Parathyroid adenoma (tissue), 2 donors: ENCODE results near the gene SPSB2.
A peak's percentile ranks its signal among the peaks of the same experiment; 100 is the strongest.

ENCODE experiments used
- H2AFZ ChIP-seq: fragments of 300-600 bp; sonication (generic); one replicate; pipeline ENCODE4 v1.7.0; 2017; ENCODE audit warnings: antibody characterized with exemption, mild to moderate bottlenecking
- H3K27ac ChIP-seq: fragments of 300-600 bp; sonication (generic); one replicate; pipeline ENCODE4 v1.7.0; 2017
- H3K27me3 ChIP-seq: fragments of 300-600 bp; sonication (generic); one replicate; pipeline ENCODE4 v1.7.0; 2017; ENCODE audit warnings: low read length; ENCODE audit not compliant: control insufficient read depth, insufficient read depth
- H3K36me3 ChIP-seq: fragments of 300-600 bp; sonication (generic); one replicate; pipeline ENCODE4 v1.7.0; 2017; ENCODE audit warnings: low read length; ENCODE audit not compliant: control insufficient read depth, insufficient read depth
- H3K4me1 ChIP-seq: fragments of 300-600 bp; sonication (generic); one replicate; pipeline ENCODE4 v1.7.0; 2017; ENCODE audit warnings: control low read depth
- H3K4me2 ChIP-seq: fragments of 300-600 bp; sonication (generic); one replicate; pipeline ENCODE4 v1.7.0; 2017; ENCODE audit warnings: low read length
- H3K4me3 ChIP-seq: fragments of 300-600 bp; sonication (generic); one replicate; pipeline ENCODE4 v1.7.0; 2017; ENCODE audit warnings: low read depth, low read length
- H3K79me2 ChIP-seq: fragments of 300-600 bp; sonication (generic); one replicate; pipeline ENCODE4 v1.7.0; 2017; ENCODE audit warnings: control low read depth
- H3K9ac ChIP-seq: fragments of 300-600 bp; sonication (generic); one replicate; pipeline ENCODE4 v1.7.0; 2017; ENCODE audit warnings: mild to moderate bottlenecking
- H3K9me3 ChIP-seq: fragments of 300-600 bp; sonication (generic); one replicate; pipeline ENCODE4 v1.7.0; 2017; ENCODE audit warnings: low read length; ENCODE audit not compliant: control insufficient read depth
- TF ChIP-seq, protein P1 (sequence below): fragments of 300-600 bp; sonication (generic); IDR thresholded peaks from one replicate; pipeline ENCODE4 v1.7.0; 2017; ENCODE audit warnings: antibody characterized with exemption, mild to moderate bottlenecking
- donor health status: primary hyperparathyroidism.

SPSB2 gene

GRCh38 chr12:6852651-6853354, 20.3 kb downstream of the SPSB2 start:
- peaks cover 24% of the 10 kb centered on the region for H3K79me2 ChIP-seq
- H3K4me2 ChIP-seq = peak overlapping the region; percentile 60
- H2AFZ ChIP-seq = peak overlapping the region; percentile 99
- H3K27me3 ChIP-seq = no peaks in the 10 kb centered on the region
- H3K4me1 ChIP-seq = peaks cover 17% of the 10 kb centered on the region
- no peaks in the 10 kb centered on the region for H3K36me3 ChIP-seq
- TF ChIP-seq, protein P1, sequence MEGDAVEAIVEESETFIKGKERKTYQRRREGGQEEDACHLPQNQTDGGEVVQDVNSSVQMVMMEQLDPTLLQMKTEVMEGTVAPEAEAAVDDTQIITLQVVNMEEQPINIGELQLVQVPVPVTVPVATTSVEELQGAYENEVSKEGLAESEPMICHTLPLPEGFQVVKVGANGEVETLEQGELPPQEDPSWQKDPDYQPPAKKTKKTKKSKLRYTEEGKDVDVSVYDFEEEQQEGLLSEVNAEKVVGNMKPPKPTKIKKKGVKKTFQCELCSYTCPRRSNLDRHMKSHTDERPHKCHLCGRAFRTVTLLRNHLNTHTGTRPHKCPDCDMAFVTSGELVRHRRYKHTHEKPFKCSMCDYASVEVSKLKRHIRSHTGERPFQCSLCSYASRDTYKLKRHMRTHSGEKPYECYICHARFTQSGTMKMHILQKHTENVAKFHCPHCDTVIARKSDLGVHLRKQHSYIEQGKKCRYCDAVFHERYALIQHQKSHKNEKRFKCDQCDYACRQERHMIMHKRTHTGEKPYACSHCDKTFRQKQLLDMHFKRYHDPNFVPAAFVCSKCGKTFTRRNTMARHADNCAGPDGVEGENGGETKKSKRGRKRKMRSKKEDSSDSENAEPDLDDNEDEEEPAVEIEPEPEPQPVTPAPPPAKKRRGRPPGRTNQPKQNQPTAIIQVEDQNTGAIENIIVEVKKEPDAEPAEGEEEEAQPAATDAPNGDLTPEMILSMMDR = no peak
- no peaks in the 10 kb centered on the region for H3K9me3 ChIP-seq
- peak overlapping the region; percentile 96 for H3K4me3 ChIP-seq
- no peak overlapping the region for H3K9ac ChIP-seq
- H3K27ac ChIP-seq = peak overlapping the region; percentile 98

- H3K36me3 ChIP-seq = no peaks in the 10 kb centered on the region
Measured at GRCh38 chr12:6851921-6852650, 21.0 kb downstream of the SPSB2 start, which contains the start of gene USP5. Gene USP5 (plus strand): TSS chr12:6852150. CDS start chr12:6852180, 30 bp downstream.

GRCh38 chr12:6851153-6851920, 21.8 kb downstream of the SPSB2 start, which contains the start of gene CDCA3:
Gene CDCA3 (minus strand): TSS chr12:6851286. CDS start chr12:6850952, 334 bp downstream.
- Histone ChIP-seq H3K9ac (peak within 1 kb of the TSS; percentile 13), H3K36me3 (no peaks in the 10 kb centered on the region), H3K27me3 (no peaks in the 10 kb centered on the region)

More at GRCh38 chr12:6851921-6852650, 21.0 kb downstream of the SPSB2 start, which contains the start of gene USP5:
- Histone ChIP-seq H3K79me2 (peaks cover 23% of the 10 kb centered on the region), H3K27me3 (no peaks in the 10 kb centered on the region), H3K9ac (peak within 1 kb of the TSS; percentile 13), H3K27ac (peak within 1 kb of the TSS; percentile 98), H3K4me1 (peaks cover 17% of the 10 kb centered on the region), H3K4me3 (peak within 1 kb of the TSS; percentile 96), H2AFZ (peak within 1 kb of the TSS; percentile 99), H3K9me3 (no peaks in the 10 kb centered on the region), H3K4me2 (peak within 1 kb of the TSS; percentile 99)
- TF ChIP-seq, protein P1 = peak; percentile 16

GRCh38 chr12:6850796-6851152, 22.3 kb downstream of the SPSB2 start:
- peak overlapping the region; percentile 98 for H3K27ac ChIP-seq
- peak overlapping the region; percentile 96 for H3K4me3 ChIP-seq
- peak overlapping the region; percentile 99 for H2AFZ ChIP-seq
- no peaks in the 10 kb centered on the region for H3K27me3 ChIP-seq
- H3K79me2 ChIP-seq = peaks cover 23% of the 10 kb centered on the region
- H3K9me3 ChIP-seq = no peaks in the 10 kb centered on the region
- peak overlapping the region; percentile 99 for H3K4me2 ChIP-seq
- TF ChIP-seq, protein P1 = no peak
- no peaks in the 10 kb centered on the region for H3K36me3 ChIP-seq
- H3K9ac ChIP-seq = no peak overlapping the region
- H3K4me1 ChIP-seq = peaks cover 17% of the 10 kb centered on the region

More at GRCh38 chr12:6851153-6851920, 21.8 kb downstream of the SPSB2 start, which contains the start of gene CDCA3:
- H3K4me3 ChIP-seq = peak within 1 kb of the TSS; percentile 96
- peaks cover 17% of the 10 kb centered on the region for H3K4me1 ChIP-seq
- TF ChIP-seq, protein P1 = no peak
- peak within 1 kb of the TSS; percentile 99 for H2AFZ ChIP-seq
- peak within 1 kb of the TSS; percentile 99 for H3K4me2 ChIP-seq
- no peaks in the 10 kb centered on the region for H3K9me3 ChIP-seq
- peak within 1 kb of the TSS; percentile 98 for H3K27ac ChIP-seq
- H3K79me2 ChIP-seq = peaks cover 23% of the 10 kb centered on the region
